Lower leg skin (tissue), 3 donors: ENCODE results near the gene SMG7.

Source experiments
- CTCF ChIP-seq, 3 donors: fragments of 450-650 bp; IDR thresholded peaks; one replicate each; pipeline ENCODE4 v1.5.1; 2016; ENCODE audit warnings: antibody characterized with exemption in 3 of 3, mild to moderate bottlenecking in 3 of 3, moderate library complexity in 2 of 3
- POLR2A ChIP-seq, 2 donors: fragments of 450-650 bp; IDR thresholded peaks; one replicate each; pipeline ENCODE4 v1.6.1; 2016 to 2017; ENCODE audit warnings: antibody characterized with exemption in 2 of 2, mild to moderate bottlenecking in 1 of 2, moderate library complexity in 1 of 2

- TF ChIP-seq POLR2A (IDR thresholded peaks at IDR 0.05) (no peak), CTCF (IDR thresholded peaks at IDR 0.05) (no peak)
These were observed 75.8 kb downstream of the SMG7 start for GRCh38 chr1:183548116-183548515.
